Transverse colon (tissue), 4 donors: ENCODE measurements around the gene MEIOB.

Experiments used
- CTCF ChIP-seq, 5 experiments: fragments of 200-600 bp in 3 of 5; fragments of 450-650 bp in 2 of 5; sonication (generic) in 3 of 5; IDR thresholded peaks; 1 replicate in 2 of 5; 2 replicates in 3 of 5; pipeline ENCODE4 v1.5.1; 2016 to 2017; ENCODE audit warnings: antibody characterized with exemption in 5 of 5, inconsistent platforms in 3 of 5, mild to moderate bottlenecking in 2 of 5, moderate library complexity in 1 of 5
- POLR2AphosphoS5 ChIP-seq, 3 donors: sonication (generic); formaldehyde crosslinking; IDR thresholded peaks; one replicate each; pipeline ENCODE4 v1.6.1; 2016; ENCODE audit warnings: antibody characterized with exemption in 3 of 3

- TF ChIP-seq CTCF (IDR thresholded peaks at IDR 0.05) = no peak
- TF ChIP-seq POLR2AphosphoS5 (IDR thresholded peaks at IDR 0.05) = no peak
These were observed 80.6 kb downstream of the MEIOB start for GRCh38 chr16:1791256-1791942.
